H1 (cell line): ENCODE data around the gene LYZ. TPM values are rescaled to one million over a fixed set of nuclear protein-coding genes. Genes with fewer than 3 reads are reported as not detected.

ENCODE experiments used
- CTCF ChIA-PET: fragments of 300-600 bp; sonication (Branson Sonifier 250); formaldehyde crosslinking; loops from one replicate; lab custom pipeline; 2021; ENCODE audit not compliant: partially characterized antibody; lab: Charles Lee
- POLR2A ChIA-PET: fragments of 300-600 bp; sonication (Branson Sonifier 250); formaldehyde crosslinking; loops from one replicate; lab custom pipeline; 2021; ENCODE audit warnings: inconsistent platforms; ENCODE audit not compliant: partially characterized antibody; lab: Charles Lee
- DNase-seq, 2 experiments: peaks; one replicate each; pipeline versions ENCODE4 v3.0.0 to v3.0.0-alpha.2; 2010 to 2022; ENCODE audit warnings: low spot score in 2 of 2, low read depth in 1 of 2, mixed read lengths in 1 of 2
- FAIRE-seq: peaks from 2 replicates; lab custom pipeline; 2011; peaks lifted over from hg19 to GRCh38; lab: Jason Lieb, UNC
- H2AFZ ChIP-seq: 2 replicates; pipeline ENCODE4 v1.8.1; 2012; ENCODE audit warnings: low read length, inconsistent platforms
- H2AK5ac ChIP-seq: 2 replicates; pipeline ENCODE4 v1.6.1; 2013; ENCODE audit warnings: low read depth, low read length
- H2BK120ac ChIP-seq: replicated peaks from 2 replicates; pipeline ENCODE3; 2013; ENCODE audit warnings: low read depth, low read length, inconsistent platforms
- H2BK12ac ChIP-seq: 2 replicates; pipeline ENCODE4 v1.6.1; 2013; ENCODE audit warnings: low read depth, low read length
- H2BK15ac ChIP-seq: 2 replicates; pipeline ENCODE4 v1.6.1; 2013; ENCODE audit warnings: low read length
- H2BK20ac ChIP-seq: 2 replicates; pipeline ENCODE4 v1.6.1; 2013; ENCODE audit warnings: low read length
- H2BK5ac ChIP-seq: 2 replicates; pipeline ENCODE4 v1.6.1; 2013; ENCODE audit warnings: low read depth, low read length
- H3K14ac ChIP-seq: 2 replicates; pipeline ENCODE4 v1.6.1; 2013; ENCODE audit warnings: inconsistent platforms; ENCODE audit not compliant: insufficient read length
- H3K18ac ChIP-seq: 2 replicates; pipeline ENCODE4 v1.6.1; 2013; ENCODE audit warnings: low read length; ENCODE audit errors: extremely low read depth
- H3K23ac ChIP-seq: 2 replicates; pipeline ENCODE4 v1.6.1; 2013; ENCODE audit warnings: inconsistent platforms; ENCODE audit not compliant: insufficient read length
- H3K23me2 ChIP-seq: 2 replicates; pipeline ENCODE4 v1.6.1; 2013; ENCODE audit warnings: low read depth, low read length
- H3K27ac ChIP-seq: 2 replicates; pipeline ENCODE4 v1.6.1; 2011; ENCODE audit warnings: low read depth, low read length, inconsistent platforms
- H3K27me3 ChIP-seq, 4 experiments: replicated peaks in 1 of 4; 1 replicate in 1 of 4; 2 replicates in 3 of 4; pipeline versions ENCODE4 v1.6.1 to v1.8.1; 2011 to 2013; ENCODE audit warnings: low read length in 3 of 4, mild to moderate bottlenecking in 3 of 4, inconsistent platforms in 2 of 4, mixed read lengths in 2 of 4, moderate library complexity in 1 of 4; ENCODE audit not compliant: control insufficient read depth in 3 of 4, insufficient read depth in 3 of 4; ENCODE audit errors: extremely low read depth in 1 of 4
- H3K36me3 ChIP-seq, 4 experiments: 2 replicates each; pipeline versions ENCODE4 v1.6.1 to v1.8.1; 2011 to 2013; ENCODE audit warnings: mild to moderate bottlenecking in 4 of 4, low read length in 3 of 4, moderate library complexity in 2 of 4, control low read depth in 1 of 4, inconsistent platforms in 1 of 4; ENCODE audit not compliant: insufficient read depth in 4 of 4, control insufficient read depth in 2 of 4
- H3K4ac ChIP-seq: replicated peaks from 2 replicates; pipeline ENCODE3; 2013; ENCODE audit warnings: low read length, low read depth, mixed read lengths, inconsistent platforms; ENCODE audit not compliant: insufficient read length
- H3K4me1 ChIP-seq, 4 experiments: replicated peaks in 1 of 4; 1 replicate in 1 of 4; 2 replicates in 3 of 4; pipeline versions ENCODE4 v1.6.1 to v1.8.1; 2011 to 2013; ENCODE audit warnings: low read length in 3 of 4, inconsistent platforms in 2 of 4, mixed read lengths in 1 of 4; ENCODE audit not compliant: insufficient read depth in 4 of 4, control insufficient read depth in 3 of 4
- H3K4me2 ChIP-seq, 2 experiments: 2 replicates each; pipeline versions ENCODE4 v1.6.1 to v1.8.1; 2011 to 2013; ENCODE audit warnings: low read depth in 2 of 2, low read length in 2 of 2, control low read depth in 1 of 2, inconsistent platforms in 1 of 2, mild to moderate bottlenecking in 1 of 2; ENCODE audit not compliant: insufficient read depth in 1 of 2
- H3K4me3 ChIP-seq, 4 experiments: fragments of 200-600, 300-600 bp in 1 of 4; sonication (generic), shearing (Covaris generic), sonication (Bioruptor Twin) in 1 of 4; 2 replicates each; pipeline versions ENCODE4 v1.5.1 to v1.8.1; 2011 to 2016; ENCODE audit warnings: low read length in 4 of 4, low read depth in 3 of 4, control low read depth in 2 of 4, inconsistent platforms in 2 of 4, mild to moderate bottlenecking in 2 of 4, mixed read lengths in 1 of 4, moderate library complexity in 1 of 4; ENCODE audit not compliant: insufficient read depth in 2 of 4; ENCODE audit errors: extremely low read depth in 1 of 4
- H3K56ac ChIP-seq: replicated peaks from 2 replicates; pipeline ENCODE3; 2013; ENCODE audit warnings: low read depth, mild to moderate bottlenecking, mixed read lengths, low read length, inconsistent platforms; ENCODE audit not compliant: insufficient read length
- H3K79me1 ChIP-seq: 2 replicates; pipeline ENCODE4 v1.6.1; 2013; ENCODE audit warnings: low read depth, low read length, control low read depth
- H3K79me2 ChIP-seq, 2 experiments: 2 replicates each; pipeline versions ENCODE4 v1.6.1 to v1.8.1; 2012 to 2013; ENCODE audit warnings: low read length in 2 of 2, mild to moderate bottlenecking in 2 of 2, inconsistent platforms in 1 of 2; ENCODE audit not compliant: insufficient read depth in 2 of 2, control insufficient read depth in 1 of 2
- H3K9ac ChIP-seq, 4 experiments: replicated peaks in 1 of 4; 1 replicate in 1 of 4; 2 replicates in 3 of 4; pipeline versions ENCODE4 v1.6.1 to v1.8.1; 2011 to 2013; ENCODE audit warnings: low read depth in 3 of 4, low read length in 3 of 4, control low read depth in 2 of 4, mild to moderate bottlenecking in 2 of 4, moderate library complexity in 2 of 4, inconsistent platforms in 1 of 4; ENCODE audit errors: extremely low read depth in 1 of 4
- H3K9me3 ChIP-seq, 2 experiments: 2 replicates each; pipeline versions ENCODE4 v1.6.1 to v1.8.1; 2012 to 2013; ENCODE audit warnings: mild to moderate bottlenecking in 2 of 2, moderate library complexity in 2 of 2, control low read depth in 1 of 2, inconsistent platforms in 1 of 2, low read depth in 1 of 2, low read length in 1 of 2, mixed read lengths in 1 of 2; ENCODE audit not compliant: insufficient read depth in 2 of 2
- H4K20me1 ChIP-seq, 2 experiments: replicated peaks in 1 of 2; 2 replicates each; pipeline versions ENCODE3 to v1.8.1; 2011 to 2013; ENCODE audit warnings: inconsistent platforms in 2 of 2, low read length in 2 of 2, mild to moderate bottlenecking in 1 of 2; ENCODE audit not compliant: insufficient read depth in 2 of 2, control insufficient read depth in 1 of 2
- H4K5ac ChIP-seq: 2 replicates; pipeline ENCODE4 v1.6.1; 2013; ENCODE audit warnings: low read length, low read depth, mixed read lengths, inconsistent platforms; ENCODE audit not compliant: insufficient read length
- H4K8ac ChIP-seq: 2 replicates; pipeline ENCODE4 v1.8.0; 2013; ENCODE audit warnings: mild to moderate bottlenecking, moderate library complexity, low read length, inconsistent platforms; ENCODE audit not compliant: insufficient read depth; ENCODE audit errors: extremely low read depth
- H4K91ac ChIP-seq: replicated peaks from 2 replicates; pipeline ENCODE3; 2013; ENCODE audit warnings: low read length, mixed read lengths, inconsistent platforms; ENCODE audit not compliant: insufficient read length
- KDM5A ChIP-seq: fragments of 200-600 bp; IDR thresholded peaks from 2 replicates; pipeline ENCODE4 v1.7.1; 2012; ENCODE audit warnings: mild to moderate bottlenecking, low read length, inconsistent platforms, mixed read lengths
- SUZ12 ChIP-seq: fragments of 200-600 bp; sonication (generic); IDR thresholded peaks from 2 replicates; pipeline ENCODE4 v1.6.1; 2012; ENCODE audit warnings: mild to moderate bottlenecking, inconsistent platforms, low read length, moderate library complexity, mixed read lengths
- WGBS, 2 experiments: shearing (Covaris generic) in 1 of 2; methylation state at CpG; one replicate each; pipeline versions ENCODE4 v1.1.6 to v1.1.7; 2013 to 2015; ENCODE audit warnings: low lambda C conversion rate in 2 of 2, mixed read lengths in 2 of 2, inconsistent platforms in 1 of 2, low coverage in 1 of 2, missing lambda C conversion rate in 1 of 2; ENCODE audit not compliant: insufficient replicate concordance in 2 of 2, insufficient coverage in 1 of 2, insufficient read length in 1 of 2; ENCODE audit errors: extremely low coverage in 1 of 2, missing lambda C conversion rate in 1 of 2; 5-methylcytosine and 5-hydroxymethylcytosine counted together
- polyA plus RNA-seq, 7 experiments: library from polyadenylated mRNA; depleted of rRNA in 3 of 7; stranded (reverse) in 5 of 7; unstranded in 2 of 7; fragments of >200 nt in 5 of 7; fragments of 200-250 nt in 2 of 7; gene quantifications; 1 replicate in 5 of 7; 2 replicates in 1 of 7; 4 replicates in 1 of 7; pipeline versions ENCODE4 v1.2.1 to v1.2.3, GENCODE V29; 2011 to 2013; ENCODE audit warnings: missing spikeins in 2 of 7, mixed read lengths in 2 of 7
- total RNA-seq: library from RNA; stranded (reverse); fragmentation: NEBNext Ultra II Directional; extraction: Animal tissue kit (Norgen Biotek cat#: 25700); gene quantifications from 2 replicates; pipeline ENCODE4 v1.2.1, GENCODE V29; 2021

Gene LYZ
- total and polyA plus RNA-seq, 2 of the 8 experiments (the other 6 are each of a cell fraction or from before 2014, with no cell fraction given): not detected

DNA sequence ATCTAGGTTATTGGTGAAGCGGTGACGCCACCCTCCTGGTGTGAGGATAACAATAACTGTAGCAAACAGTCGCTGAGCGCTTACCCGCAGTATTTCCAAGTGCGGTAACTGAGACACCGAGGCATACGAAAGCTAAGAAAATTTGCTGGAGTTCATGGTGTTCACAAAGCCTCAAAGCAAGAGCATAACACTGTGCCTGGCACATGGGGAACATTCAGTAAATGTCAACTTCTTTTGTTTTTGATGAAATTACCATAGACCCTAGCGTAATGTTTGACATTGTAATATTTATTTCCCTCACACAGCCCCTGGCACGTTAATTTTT lies 12.1 kb downstream of the LYZ start:
- Histone ChIP-seq H3K18ac (peak overlapping the region; percentile 51; the same call in 1 of the 2 replicates), H2BK15ac (no peak overlapping the region), H3K79me1 (no peaks in the 10 kb centered on the region), H3K36me3 (peaks cover 0 to 27% (median 2%) of the 10 kb centered on the region in 4 experiments; a peak in 4 of 8 replicates), H2BK12ac (peak overlapping the region; percentile 95; the same call in 1 of the 2 replicates), H3K9ac (peak overlapping the region; percentile 93 to 98 (median 96)), H3K23me2 (no peaks in the 10 kb centered on the region; the same call in 1 of the 2 replicates), H2BK120ac (no peak overlapping the region), H3K23ac (no peak overlapping the region), H2AK5ac (no peak overlapping the region; the same call in 1 of the 2 replicates), H3K4me2 (peak overlapping the region; percentile 60 to 93), H4K8ac (peak overlapping the region; percentile 100; the same call in 1 of the 2 replicates), H3K56ac (no peak overlapping the region), H4K20me1 (no peaks in the 10 kb centered on the region)
- CTCF ChIA-PET: interaction anchor here (0.6 kb wide), 1 partner anchor 12 kb away, joined by 3 read pairs; the partner anchor contains the start of gene LYZ
- TF ChIP-seq SUZ12 (no peak), KDM5A (peak; percentile 62; the same call in 1 of the 2 replicates)
- TF ChIP-seq, all 59 proteins: peak for 1
- 14% methylated on average over 10 of the region's 10 CpGs; no CpG with 5 or more reads in 1 of the 2 experiments for WGBS, 2 experiments
- DNase-seq: no peak
- no peak overlapping the region for H4K5ac ChIP-seq
- H3K27ac ChIP-seq: peak overlapping the region; percentile 97
- H3K27me3 ChIP-seq: no peaks in the 10 kb centered on the region
- H3K4me1 ChIP-seq: peaks cover 0 to 2% (median 0%) of the 10 kb centered on the region in 4 experiments; a peak in 3 of 7 replicates
- H3K79me2 ChIP-seq: peaks cover 0 to 26% of the 10 kb centered on the region in 2 experiments; a peak in 2 of 4 replicates
- H3K4ac ChIP-seq: no peak overlapping the region
- H2BK20ac ChIP-seq: no peak overlapping the region
- no peak overlapping the region; the same call in 1 of the 2 replicates for H2AFZ ChIP-seq
- H4K91ac ChIP-seq: no peak overlapping the region
- no peak overlapping the region for H3K14ac ChIP-seq
- H3K4me3 ChIP-seq: peak overlapping the region; percentile 37 to 83 (median 75)
- H3K9me3 ChIP-seq: no peaks in the 10 kb centered on the region
- POLR2A ChIA-PET: interaction anchor here (0.7 to 1.4 kb wide), 4 partner anchors 9 to 210 kb away, joined by 3 to 6 read pairs (median 4); no protein-coding TSS in a partner anchor
- FAIRE-seq: peak; percentile 28
- H2BK5ac ChIP-seq: peak overlapping the region; percentile 95
